ENCODE data around the gene ZBTB7C. TPM values are rescaled to one million over a fixed set of nuclear protein-coding genes. Genes with fewer than 3 reads are reported as not detected.

ZBTB7C gene
- total and polyA plus RNA-seq, 2 of the 8 experiments (the other 6 are each of a cell fraction or from before 2014, with no cell fraction given): 0.15 to 0.45 TPM

GRCh38 chr18:48397021-48397420 is 12.2 kb downstream of the ZBTB7C start:
- DNase-seq (ENCODE audit: low read depth in 1 of 2, low spot score in 2 of 2) (no peak), FAIRE-seq (no peak)
- H2BK12ac ChIP-seq (ENCODE audit: low read depth, low read length): no peak overlapping the region
- no peak overlapping the region for H2BK120ac ChIP-seq (replicated peaks; ENCODE audit: low read depth, low read length)
- H3K79me2 ChIP-seq (ENCODE audit: control insufficient read depth in 1 of 2, insufficient read depth in 2 of 2, low read length in 2 of 2): no peaks in the 10 kb centered on the region
- no peaks in the 10 kb centered on the region for H3K36me3 ChIP-seq (ENCODE audit: control insufficient read depth in 2 of 4, insufficient read depth in 4 of 4, low read length in 3 of 4)
- no peak overlapping the region for H3K18ac ChIP-seq (ENCODE audit: extremely low read depth, low read length)
- no peak overlapping the region for H3K4me2 ChIP-seq (ENCODE audit: insufficient read depth in 1 of 2, low read depth in 2 of 2, low read length in 2 of 2)
- no peak overlapping the region for H2BK15ac ChIP-seq (ENCODE audit: low read length)
- H4K20me1 ChIP-seq (replicated peaks in 1 of 2; ENCODE audit: control insufficient read depth in 1 of 2, insufficient read depth in 2 of 2, low read length in 2 of 2): no peaks in the 10 kb centered on the region
- peaks cover 0 to 13% (median 1%) of the 10 kb centered on the region in 4 experiments; a peak in 2 of 7 replicates for H3K4me1 ChIP-seq (replicated peaks in 1 of 4; ENCODE audit: control insufficient read depth in 3 of 4, insufficient read depth in 4 of 4, low read length in 3 of 4)
- ChIA-PET POLR2A (ENCODE audit: partially characterized antibody) (no interaction called here), CTCF (ENCODE audit: partially characterized antibody) (interaction anchor here (0.7 to 4.6 kb wide), 6 partner anchors 12 to 367 kb away, joined by 3 to 12 read pairs (median 4); no protein-coding TSS in a partner anchor)
- H3K27ac ChIP-seq (ENCODE audit: low read depth, low read length): no peak overlapping the region
- no peak overlapping the region for H3K4me3 ChIP-seq (ENCODE audit: extremely low read depth in 1 of 4, insufficient read depth in 2 of 4, low read depth in 3 of 4, low read length in 4 of 4)
- no peak overlapping the region for H4K5ac ChIP-seq (ENCODE audit: insufficient read length, low read depth, low read length)
- no peak overlapping the region for H3K14ac ChIP-seq (ENCODE audit: insufficient read length)
- H3K23me2 ChIP-seq (ENCODE audit: low read depth, low read length): peaks cover 2% of the 10 kb centered on the region; the same call in 1 of the 2 replicates
- H2AK5ac ChIP-seq (ENCODE audit: low read depth, low read length): no peak overlapping the region
- H3K4ac ChIP-seq (replicated peaks; ENCODE audit: insufficient read length, low read depth, low read length): no peak overlapping the region
- no peak overlapping the region for H4K91ac ChIP-seq (replicated peaks; ENCODE audit: insufficient read length, low read length)
- no peak overlapping the region for H3K9ac ChIP-seq (replicated peaks in 1 of 4; ENCODE audit: extremely low read depth in 1 of 4, low read depth in 3 of 4, low read length in 3 of 4)
- H3K27me3 ChIP-seq (replicated peaks in 1 of 4; ENCODE audit: control insufficient read depth in 3 of 4, extremely low read depth in 1 of 4, insufficient read depth in 3 of 4, low read length in 3 of 4): no peaks in the 10 kb centered on the region; a peak in 2 of 7 replicates
- H3K23ac ChIP-seq (ENCODE audit: insufficient read length): no peak overlapping the region
- H4K8ac ChIP-seq (ENCODE audit: extremely low read depth, insufficient read depth, low read length): no peak overlapping the region
- no peaks in the 10 kb centered on the region for H3K9me3 ChIP-seq (ENCODE audit: insufficient read depth in 2 of 2, low read depth in 1 of 2, low read length in 1 of 2)
- no peak overlapping the region for H3K56ac ChIP-seq (replicated peaks; ENCODE audit: insufficient read length, low read depth, low read length)
- no peak overlapping the region for H2AFZ ChIP-seq (ENCODE audit: low read length)
- no peak overlapping the region for H2BK5ac ChIP-seq (ENCODE audit: low read depth, low read length)
- no peaks in the 10 kb centered on the region for H3K79me1 ChIP-seq (ENCODE audit: low read depth, low read length)
- H2BK20ac ChIP-seq (ENCODE audit: low read length): no peak overlapping the region
- WGBS, 2 experiments (ENCODE audit: extremely low coverage in 1 of 2, insufficient coverage in 1 of 2, insufficient read length in 1 of 2, insufficient replicate concordance in 2 of 2, low coverage in 1 of 2, low lambda C conversion rate in 2 of 2, missing lambda C conversion rate in 1 of 2): 87% methylated on average over 4 of the region's 4 CpGs; no CpG with 5 or more reads in 1 of the 2 experiments
- TF ChIP-seq GTF2F1 (IDR thresholded peaks at IDR 0.05; ENCODE audit: borderline replicate concordance, low read depth, low read length) (no peak), ZNF274 (IDR thresholded peaks at IDR 0.05; ENCODE audit: borderline replicate concordance, extremely low read depth, low read length) (no peak), YY1 (IDR thresholded peaks at IDR 0.05; ENCODE audit: low read depth, low read length) (no peak), CTCF (IDR thresholded peaks at IDR 0.05; ENCODE audit: control extremely low read depth in 1 of 3, insufficient read depth in 1 of 3, low read depth in 1 of 3, low read length in 3 of 3) (no peak), TEAD4 (IDR thresholded peaks at IDR 0.05; ENCODE audit: low read depth, low read length) (no peak), CHD1 (IDR thresholded peaks at IDR 0.05; ENCODE audit: low read depth, low read length) (no peak), BACH1 (IDR thresholded peaks at IDR 0.05; ENCODE audit: low read length) (no peak), HDAC6 (IDR thresholded peaks at IDR 0.05; ENCODE audit: low read depth, low read length) (no peak), CEBPB (IDR thresholded peaks at IDR 0.05; ENCODE audit: low read depth, low read length) (no peak), CTBP2 (IDR thresholded peaks at IDR 0.05; ENCODE audit: borderline replicate concordance, insufficient read depth, insufficient read length, low read length) (no peak), EGR1 (IDR thresholded peaks at IDR 0.05; ENCODE audit: borderline replicate concordance, low read depth, low read length) (no peak), KDM5A (IDR thresholded peaks at IDR 0.05; ENCODE audit: low read length) (no peak), SRF (IDR thresholded peaks at IDR 0.05; ENCODE audit: low read depth, low read length) (no peak)
